ENCODE data around the gene SMARCC1. TPM values are rescaled to one million over a fixed set of nuclear protein-coding genes. Genes with fewer than 3 reads are reported as not detected.

SMARCC1 gene
- total RNA-seq, 1 donor from 2014 or later: 73.4 TPM

DNA sequence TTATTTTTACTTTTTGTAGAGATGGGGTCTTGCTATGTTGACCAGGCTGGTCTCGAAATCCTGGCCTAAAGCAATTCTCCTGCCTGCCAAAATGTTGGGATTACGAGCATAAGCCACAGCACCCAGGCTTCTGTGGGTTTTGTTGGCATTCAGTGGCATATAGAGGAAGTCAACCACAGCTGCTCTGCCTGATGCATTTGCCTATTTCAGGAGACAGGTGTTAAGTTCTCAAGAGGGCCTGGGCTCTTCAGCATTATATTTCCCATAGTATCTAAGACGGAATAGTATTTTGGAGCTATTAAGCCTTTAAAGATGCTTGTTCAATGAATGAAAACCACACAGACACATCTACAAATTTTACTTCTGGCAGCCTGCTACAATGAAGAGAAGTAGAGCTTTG, 129.6 kb downstream of the SMARCC1 start:
- no peak for DNase-seq (ENCODE audit: low read depth)
- H3K4me3 ChIP-seq (ENCODE audit: low read depth, low read length): no peak overlapping the region
- TF ChIP-seq, protein P1, sequence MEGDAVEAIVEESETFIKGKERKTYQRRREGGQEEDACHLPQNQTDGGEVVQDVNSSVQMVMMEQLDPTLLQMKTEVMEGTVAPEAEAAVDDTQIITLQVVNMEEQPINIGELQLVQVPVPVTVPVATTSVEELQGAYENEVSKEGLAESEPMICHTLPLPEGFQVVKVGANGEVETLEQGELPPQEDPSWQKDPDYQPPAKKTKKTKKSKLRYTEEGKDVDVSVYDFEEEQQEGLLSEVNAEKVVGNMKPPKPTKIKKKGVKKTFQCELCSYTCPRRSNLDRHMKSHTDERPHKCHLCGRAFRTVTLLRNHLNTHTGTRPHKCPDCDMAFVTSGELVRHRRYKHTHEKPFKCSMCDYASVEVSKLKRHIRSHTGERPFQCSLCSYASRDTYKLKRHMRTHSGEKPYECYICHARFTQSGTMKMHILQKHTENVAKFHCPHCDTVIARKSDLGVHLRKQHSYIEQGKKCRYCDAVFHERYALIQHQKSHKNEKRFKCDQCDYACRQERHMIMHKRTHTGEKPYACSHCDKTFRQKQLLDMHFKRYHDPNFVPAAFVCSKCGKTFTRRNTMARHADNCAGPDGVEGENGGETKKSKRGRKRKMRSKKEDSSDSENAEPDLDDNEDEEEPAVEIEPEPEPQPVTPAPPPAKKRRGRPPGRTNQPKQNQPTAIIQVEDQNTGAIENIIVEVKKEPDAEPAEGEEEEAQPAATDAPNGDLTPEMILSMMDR (conservative IDR thresholded peaks at IDR 0.05; ENCODE audit: low read depth, low read length): no peak

DNA sequence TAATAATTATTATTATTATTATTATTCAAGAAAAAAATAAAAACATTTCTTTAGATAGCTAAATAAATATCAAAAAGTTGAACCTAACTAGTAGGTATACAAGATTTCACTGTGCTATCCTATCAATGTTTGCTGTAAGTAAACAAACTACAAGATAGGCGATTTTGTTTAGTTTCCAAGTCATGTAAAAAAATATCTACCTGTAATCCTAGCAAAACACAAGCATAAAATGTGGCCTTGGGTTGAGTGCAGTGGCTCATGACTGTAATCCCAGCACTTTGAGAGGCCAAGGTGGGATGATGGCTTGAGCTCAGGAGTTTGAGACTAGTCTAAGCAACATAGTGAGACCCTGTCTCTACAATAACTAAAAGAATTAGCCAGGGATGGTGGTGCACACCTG, 131.4 kb downstream of the SMARCC1 start:
- TF ChIP-seq, protein P1 (conservative IDR thresholded peaks at IDR 0.05; ENCODE audit: low read depth, low read length): no peak
- no peak overlapping the region for H3K4me3 ChIP-seq (ENCODE audit: low read depth, low read length)
- no peak for DNase-seq (ENCODE audit: low read depth)

DNA sequence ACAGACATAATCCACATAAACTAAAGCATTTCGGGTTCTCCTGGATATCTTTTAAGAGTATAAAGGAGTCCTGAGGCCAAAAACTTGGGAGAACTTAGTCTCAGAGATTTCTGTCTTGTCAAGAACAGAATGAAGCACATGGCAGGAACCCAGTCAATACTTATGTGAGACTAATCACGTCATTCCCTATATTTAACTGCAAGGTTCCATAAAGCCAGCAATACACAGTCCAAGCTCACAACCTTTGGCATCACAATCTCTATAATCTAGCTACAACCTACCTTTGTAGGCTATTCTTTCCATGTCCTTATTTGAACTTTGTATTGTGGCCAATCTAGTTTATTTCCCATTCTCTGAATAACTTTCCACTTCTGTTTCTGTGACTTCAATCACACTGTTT, 134.1 kb downstream of the SMARCC1 start:
- no peak overlapping the region for H3K4me3 ChIP-seq (ENCODE audit: low read depth, low read length)
- TF ChIP-seq, protein P1 (conservative IDR thresholded peaks at IDR 0.05; ENCODE audit: low read depth, low read length): no peak
- DNase-seq (ENCODE audit: low read depth): no peak

DNA sequence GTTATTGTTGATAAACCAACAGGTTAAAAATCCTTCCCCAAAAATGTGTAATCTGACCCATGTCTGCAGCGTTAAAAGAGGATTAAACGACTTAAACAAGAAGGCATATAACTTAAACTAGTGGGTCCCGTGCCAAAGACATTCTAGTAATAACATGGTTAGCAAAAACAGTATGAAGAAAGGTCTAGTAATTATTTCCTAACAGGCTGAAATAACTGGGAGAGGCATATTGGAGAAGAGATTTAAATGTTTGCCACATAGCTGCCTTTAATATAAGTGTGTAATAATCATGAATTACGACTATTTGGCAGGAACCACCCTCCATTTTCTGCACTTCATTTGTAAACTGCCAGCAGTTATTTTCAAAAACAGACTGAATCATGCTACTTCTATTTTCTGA, 135.3 kb downstream of the SMARCC1 start:
- H3K4me3 ChIP-seq (ENCODE audit: low read depth, low read length): no peak overlapping the region
- no peak for DNase-seq (ENCODE audit: low read depth)
- TF ChIP-seq, protein P1 (conservative IDR thresholded peaks at IDR 0.05; ENCODE audit: low read depth, low read length): no peak

DNA sequence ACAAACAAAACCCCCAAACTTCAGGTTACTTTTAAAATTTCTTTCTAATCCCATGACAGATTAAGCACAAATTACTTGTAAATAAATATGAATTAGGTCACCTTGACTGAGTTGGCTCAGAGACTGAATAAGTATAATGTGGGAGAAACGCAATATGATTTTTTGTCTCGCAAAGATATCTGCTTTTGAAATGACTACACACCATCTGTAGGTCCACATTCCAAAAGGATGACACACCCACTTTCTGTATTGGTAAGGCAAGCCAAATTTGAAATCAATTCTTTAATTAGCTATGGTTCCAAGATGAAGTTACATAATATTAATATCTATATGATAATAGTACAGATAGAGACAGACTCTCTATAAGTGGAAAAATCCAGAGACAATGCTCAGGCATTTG, 136.1 kb downstream of the SMARCC1 start:
- TF ChIP-seq, protein P1 (conservative IDR thresholded peaks at IDR 0.05; ENCODE audit: low read depth, low read length): no peak
- DNase-seq (ENCODE audit: low read depth): no peak
- no peak overlapping the region for H3K4me3 ChIP-seq (ENCODE audit: low read depth, low read length)

DNA sequence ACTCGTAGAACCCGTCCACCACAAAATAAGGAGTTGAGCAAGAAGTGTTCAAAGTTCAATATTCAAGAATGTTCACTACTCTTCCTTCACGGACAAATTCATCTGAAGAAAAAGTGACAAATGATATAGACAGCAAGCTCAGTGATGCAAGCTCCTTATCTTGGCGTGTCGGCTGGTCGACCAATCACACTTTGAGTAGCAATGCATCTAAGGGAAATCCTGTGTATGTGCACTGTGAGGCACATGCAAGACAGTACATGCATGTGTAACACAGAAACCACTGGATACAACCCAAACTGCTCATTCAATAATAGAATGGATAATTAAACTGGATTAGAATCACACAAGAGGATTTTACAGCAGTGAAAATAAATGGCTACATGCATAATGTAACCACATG, 138.6 kb downstream of the SMARCC1 start:
- H3K4me3 ChIP-seq (ENCODE audit: low read depth, low read length): no peak overlapping the region
- TF ChIP-seq, protein P1 (conservative IDR thresholded peaks at IDR 0.05; ENCODE audit: low read depth, low read length): no peak
- no peak for DNase-seq (ENCODE audit: low read depth)

DNA sequence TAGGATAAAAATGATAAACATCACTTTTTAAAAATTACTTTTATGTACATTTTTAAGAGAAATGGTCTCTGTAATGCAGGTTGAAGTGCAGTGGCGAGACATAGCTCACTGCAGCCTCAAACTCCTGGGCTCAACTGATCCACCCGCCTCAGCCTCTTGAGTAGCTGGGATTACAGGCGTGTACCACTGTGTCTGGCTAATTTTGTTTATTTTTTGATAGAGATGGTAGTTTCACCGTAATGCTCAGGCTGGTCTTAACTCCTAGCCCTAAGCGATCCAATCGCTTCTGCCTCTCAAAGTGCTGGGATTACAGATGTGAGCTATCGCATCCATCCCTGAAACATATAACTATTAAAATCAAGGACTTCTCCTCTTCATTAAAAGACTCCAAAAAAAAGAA, 140.0 kb downstream of the SMARCC1 start:
- no peak for DNase-seq (ENCODE audit: low read depth)
- TF ChIP-seq, protein P1 (conservative IDR thresholded peaks at IDR 0.05; ENCODE audit: low read depth, low read length): no peak
- no peak overlapping the region for H3K4me3 ChIP-seq (ENCODE audit: low read depth, low read length)
